Mammary epithelial cell (primary cell): ENCODE measurements around the gene MLH1.

Source experiments
- EZH2 ChIP-seq: IDR thresholded peaks from 2 replicates; pipeline ENCODE4 v1.6.1; 2012; ENCODE audit warnings: low read length, inconsistent platforms, borderline replicate concordance
- TF ChIP-seq, protein P1 (sequence below), 2 donors: IDR thresholded peaks in 1 of 2; conservative IDR thresholded peaks in 1 of 2; 2 replicates each; pipeline ENCODE4 v1.5.1; 2011 to 2012; ENCODE audit warnings: inconsistent platforms in 2 of 2, low read length in 2 of 2, mild to moderate bottlenecking in 2 of 2, control low read depth in 1 of 2, low read depth in 1 of 2; ENCODE audit not compliant: insufficient read depth in 1 of 2; ENCODE audit errors: extremely low read depth in 1 of 2

- TF ChIP-seq, protein P1, sequence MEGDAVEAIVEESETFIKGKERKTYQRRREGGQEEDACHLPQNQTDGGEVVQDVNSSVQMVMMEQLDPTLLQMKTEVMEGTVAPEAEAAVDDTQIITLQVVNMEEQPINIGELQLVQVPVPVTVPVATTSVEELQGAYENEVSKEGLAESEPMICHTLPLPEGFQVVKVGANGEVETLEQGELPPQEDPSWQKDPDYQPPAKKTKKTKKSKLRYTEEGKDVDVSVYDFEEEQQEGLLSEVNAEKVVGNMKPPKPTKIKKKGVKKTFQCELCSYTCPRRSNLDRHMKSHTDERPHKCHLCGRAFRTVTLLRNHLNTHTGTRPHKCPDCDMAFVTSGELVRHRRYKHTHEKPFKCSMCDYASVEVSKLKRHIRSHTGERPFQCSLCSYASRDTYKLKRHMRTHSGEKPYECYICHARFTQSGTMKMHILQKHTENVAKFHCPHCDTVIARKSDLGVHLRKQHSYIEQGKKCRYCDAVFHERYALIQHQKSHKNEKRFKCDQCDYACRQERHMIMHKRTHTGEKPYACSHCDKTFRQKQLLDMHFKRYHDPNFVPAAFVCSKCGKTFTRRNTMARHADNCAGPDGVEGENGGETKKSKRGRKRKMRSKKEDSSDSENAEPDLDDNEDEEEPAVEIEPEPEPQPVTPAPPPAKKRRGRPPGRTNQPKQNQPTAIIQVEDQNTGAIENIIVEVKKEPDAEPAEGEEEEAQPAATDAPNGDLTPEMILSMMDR (conservative IDR thresholded peaks at IDR 0.05 in 1 of 2, IDR thresholded peaks at IDR 0.05 in 1 of 2; ENCODE audit: extremely low read depth in 1 of 2, insufficient read depth in 1 of 2, low read depth in 1 of 2, low read length in 2 of 2) = no peak
- TF ChIP-seq EZH2 = no peak
Measured at GRCh38 chr3:36945333-36945980, 47.9 kb upstream of the MLH1 start.
